GM12874 (cell line): Measurements from ENCODE around the gene CA10.

Experiments used
- CTCF ChIP-seq: IDR thresholded peaks from 2 replicates; pipeline ENCODE4 v1.5.1; 2011; ENCODE audit warnings: low read depth, mild to moderate bottlenecking, control low read depth, low read length, moderate library complexity; ENCODE audit not compliant: insufficient read depth

Gene CA10

GRCh38 chr17:51799981-51800380 is 358.5 kb downstream of the CA10 start:
- no peak for TF ChIP-seq CTCF

DNA sequence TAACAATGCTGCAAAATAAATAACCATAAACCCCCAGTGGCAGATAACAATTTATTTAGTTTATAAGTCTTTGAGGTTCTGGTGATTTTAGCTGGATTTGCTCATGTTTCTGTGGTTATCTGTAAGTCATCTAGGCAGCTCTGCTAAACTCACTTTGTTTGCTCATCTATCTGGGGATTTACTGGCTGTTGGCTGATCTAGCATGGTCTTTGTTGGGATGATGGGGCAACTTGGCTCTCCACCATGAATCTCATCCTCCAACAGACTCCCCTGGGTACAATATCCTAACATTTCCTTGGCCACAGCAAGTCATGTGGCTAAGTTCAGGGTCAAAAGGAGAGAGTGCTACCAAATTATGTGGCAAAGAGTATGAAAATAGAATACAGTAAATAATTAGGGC is 359.3 kb downstream of the CA10 start:
- no peak for TF ChIP-seq CTCF

GRCh38 chr17:51797150-51797549 is 361.4 kb downstream of the CA10 start:
- TF ChIP-seq CTCF, result no peak

DNA sequence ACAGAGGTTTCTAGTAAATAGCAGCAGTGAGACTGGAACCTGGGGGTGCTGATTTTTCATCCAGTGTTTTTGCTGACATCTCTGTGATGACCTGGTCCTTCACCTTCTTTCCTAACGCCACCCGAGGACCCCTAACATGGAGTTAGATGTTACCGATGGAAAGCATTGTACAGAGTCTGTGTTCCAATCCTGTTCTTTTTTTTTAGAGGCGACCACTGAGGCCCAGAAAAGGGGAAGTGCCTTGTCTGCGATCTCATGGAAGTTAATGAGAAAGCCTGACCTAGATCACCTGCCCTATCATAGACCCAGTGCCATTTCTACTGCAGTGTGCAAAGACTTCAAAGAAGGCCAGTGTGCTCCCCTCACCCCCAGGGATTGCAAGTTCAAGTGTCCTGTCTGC is 362.5 kb downstream of the CA10 start:
- TF ChIP-seq CTCF, result no peak

GRCh38 chr17:51795401-51795800 is 363.1 kb downstream of the CA10 start:
- no peak for TF ChIP-seq CTCF

GRCh38 chr17:51794466-51794865 is 364.0 kb downstream of the CA10 start:
- no peak for TF ChIP-seq CTCF

GRCh38 chr17:51793686-51794085 is 364.8 kb downstream of the CA10 start:
- no peak for TF ChIP-seq CTCF

DNA sequence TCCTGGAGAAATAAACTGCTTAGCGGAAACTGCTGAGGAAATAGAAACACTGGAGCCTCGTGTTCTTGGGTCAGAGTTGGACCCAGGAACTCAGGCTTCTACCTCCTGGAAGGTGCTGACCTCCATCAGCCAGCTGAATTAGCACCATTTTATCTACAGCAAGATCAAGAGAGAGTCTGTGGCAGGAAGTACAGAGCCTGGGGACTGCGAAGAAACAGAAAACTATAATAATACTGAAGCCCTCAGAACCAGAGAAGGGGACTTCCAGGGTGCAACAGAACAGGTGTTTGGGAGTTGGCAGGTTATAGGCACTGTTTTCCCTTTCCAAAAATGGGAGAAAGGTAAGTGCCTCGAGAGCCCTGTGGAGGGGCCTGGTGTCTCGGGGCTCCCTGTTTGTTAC is 379.7 kb downstream of the CA10 start:
- no peak for TF ChIP-seq CTCF
